Fibroblast of lung (primary cell): ENCODE results near the gene GJC2.

Experiments
- EZH2 ChIP-seq: IDR thresholded peaks from 2 replicates; pipeline ENCODE4 v1.5.1; 2012; ENCODE audit warnings: low read length, control low read depth, mild to moderate bottlenecking; ENCODE audit errors: missing control alignments
- TF ChIP-seq, protein P1 (sequence below), 2 donors: IDR thresholded peaks in 1 of 2; conservative IDR thresholded peaks in 1 of 2; 1 replicate in 1 of 2; 2 replicates in 1 of 2; pipeline ENCODE4 v1.5.1; 2011 to 2012; ENCODE audit warnings: low read length in 2 of 2, control low read depth in 1 of 2, inconsistent platforms in 1 of 2, low read depth in 1 of 2, mild to moderate bottlenecking in 1 of 2

DNA sequence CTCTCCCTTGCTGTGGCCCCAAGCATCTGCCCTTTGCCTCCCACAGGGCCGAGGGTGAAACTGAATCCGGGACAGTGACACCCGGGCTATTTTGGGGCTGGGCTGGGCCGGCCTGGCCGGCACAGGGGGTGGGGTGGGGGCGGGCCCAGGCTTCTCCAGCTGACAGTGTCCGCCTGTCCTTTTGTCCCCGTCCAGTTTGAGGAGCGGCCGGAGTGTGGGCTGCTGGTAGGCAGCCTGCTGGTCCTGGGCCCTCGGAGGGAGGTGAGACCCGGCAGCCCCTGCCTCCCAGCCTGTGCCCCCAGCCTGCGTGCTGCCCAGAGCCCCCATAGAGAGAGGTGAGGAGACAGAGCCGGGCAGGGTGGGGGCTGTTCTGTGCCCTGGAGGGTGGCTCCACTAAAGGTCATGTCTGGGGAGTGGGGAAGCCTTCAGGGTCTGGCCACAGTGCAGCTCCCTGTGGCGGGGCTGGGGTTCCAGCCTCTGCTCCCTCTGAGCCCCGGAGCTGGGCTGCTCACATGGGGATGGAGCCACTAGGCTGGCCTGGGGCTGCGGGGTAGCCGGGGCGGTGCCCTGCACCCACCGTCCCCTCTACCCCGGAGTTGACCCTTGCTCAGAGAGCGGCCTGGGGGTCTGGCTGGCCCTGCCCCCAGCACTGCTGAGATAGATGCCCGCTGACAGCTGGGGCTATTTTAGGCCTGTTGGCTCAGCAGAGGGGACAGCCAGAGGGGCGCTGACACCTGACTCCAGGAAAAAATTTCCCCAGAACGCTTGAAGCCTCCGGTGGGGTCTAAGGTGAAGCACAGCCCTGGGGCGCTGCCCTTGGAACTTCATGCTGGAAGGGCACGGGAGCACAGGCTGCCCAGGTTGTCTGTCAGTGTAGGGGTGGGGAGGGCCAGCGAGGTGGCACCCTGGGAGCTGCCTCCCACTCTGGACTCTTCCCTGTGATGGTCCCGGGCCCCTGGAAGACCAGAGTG is 58.4 kb downstream of the GJC2 start, which contains the start of gene OBSCN:
- TF ChIP-seq, protein P1, sequence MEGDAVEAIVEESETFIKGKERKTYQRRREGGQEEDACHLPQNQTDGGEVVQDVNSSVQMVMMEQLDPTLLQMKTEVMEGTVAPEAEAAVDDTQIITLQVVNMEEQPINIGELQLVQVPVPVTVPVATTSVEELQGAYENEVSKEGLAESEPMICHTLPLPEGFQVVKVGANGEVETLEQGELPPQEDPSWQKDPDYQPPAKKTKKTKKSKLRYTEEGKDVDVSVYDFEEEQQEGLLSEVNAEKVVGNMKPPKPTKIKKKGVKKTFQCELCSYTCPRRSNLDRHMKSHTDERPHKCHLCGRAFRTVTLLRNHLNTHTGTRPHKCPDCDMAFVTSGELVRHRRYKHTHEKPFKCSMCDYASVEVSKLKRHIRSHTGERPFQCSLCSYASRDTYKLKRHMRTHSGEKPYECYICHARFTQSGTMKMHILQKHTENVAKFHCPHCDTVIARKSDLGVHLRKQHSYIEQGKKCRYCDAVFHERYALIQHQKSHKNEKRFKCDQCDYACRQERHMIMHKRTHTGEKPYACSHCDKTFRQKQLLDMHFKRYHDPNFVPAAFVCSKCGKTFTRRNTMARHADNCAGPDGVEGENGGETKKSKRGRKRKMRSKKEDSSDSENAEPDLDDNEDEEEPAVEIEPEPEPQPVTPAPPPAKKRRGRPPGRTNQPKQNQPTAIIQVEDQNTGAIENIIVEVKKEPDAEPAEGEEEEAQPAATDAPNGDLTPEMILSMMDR (conservative IDR thresholded peaks at IDR 0.05 in 1 of 2, IDR thresholded peaks at IDR 0.05 in 1 of 2; ENCODE audit: low read depth in 1 of 2, low read length in 2 of 2) = no peak
- no peak for TF ChIP-seq EZH2
